ENCODE data around the gene SLC9A1. TPM values are rescaled to one million over a fixed set of nuclear protein-coding genes. Genes with fewer than 3 reads are reported as not detected.

SLC9A1 gene
- total RNA-seq, 2 experiments from 2014 or later = 5.8 to 19.2 TPM

- no peak overlapping the region for H3K27ac ChIP-seq (ENCODE audit: low read depth, low read length, poor library complexity, severe bottlenecking)
- intact Hi-C loops (cut with micrococcal nuclease; ENCODE audit: unreplicated experiment) = no loop called here
- ChIA-PET CTCF (ENCODE audit: unreplicated experiment) (no interaction called here), POLR2A (no interaction called here)
- H4K20me1 ChIP-seq (ENCODE audit: insufficient read depth, low read length) = no peaks in the 10 kb centered on the region
- H3K79me2 ChIP-seq (ENCODE audit: insufficient read depth, low read depth, low read length) = no peaks in the 10 kb centered on the region
- no peak overlapping the region for H3K4me3 ChIP-seq (ENCODE audit: low read depth, low read length, poor library complexity, severe bottlenecking)
- H2AFZ ChIP-seq (ENCODE audit: low read length) = no peak overlapping the region
- H3K4me2 ChIP-seq (ENCODE audit: low read length) = no peak overlapping the region
- no peaks in the 10 kb centered on the region for H3K9me2 ChIP-seq (ENCODE audit: insufficient read depth, low read length)
- no peaks in the 10 kb centered on the region for H3K9me3 ChIP-seq (ENCODE audit: low read length)
- H3K36me3 ChIP-seq (ENCODE audit: insufficient read depth, low read length) = no peaks in the 10 kb centered on the region
- TF ChIP-seq EZH2phosphoT487 (IDR thresholded peaks at IDR 0.05; ENCODE audit: borderline replicate concordance, low read depth, low read length) (no peak), CTCF (conservative IDR thresholded peaks at IDR 0.05; ENCODE audit: low read length) (no peak)
- DNase-seq (ENCODE audit: low spot score) = no peak
- BruUV-seq (replicated peaks) = no TSS peak
- H3K4me1 ChIP-seq (ENCODE audit: insufficient read depth, low read length, poor library complexity, severe bottlenecking) = no peaks in the 10 kb centered on the region
These were observed 68.9 kb downstream of the SLC9A1 start for GRCh38 chr1:27086026-27086425.

GRCh38 chr1:27084107-27084506 lies 70.8 kb downstream of the SLC9A1 start:
- Histone ChIP-seq H3K9me2 (ENCODE audit: insufficient read depth, low read length) (no peaks in the 10 kb centered on the region), H2AFZ (ENCODE audit: low read length) (no peak overlapping the region), H3K4me1 (ENCODE audit: insufficient read depth, low read length, poor library complexity, severe bottlenecking) (no peaks in the 10 kb centered on the region), H4K20me1 (ENCODE audit: insufficient read depth, low read length) (no peaks in the 10 kb centered on the region), H3K9me3 (ENCODE audit: low read length) (no peaks in the 10 kb centered on the region), H3K4me3 (ENCODE audit: low read depth, low read length, poor library complexity, severe bottlenecking) (no peak overlapping the region), H3K4me2 (ENCODE audit: low read length) (no peak overlapping the region), H3K79me2 (ENCODE audit: insufficient read depth, low read depth, low read length) (no peaks in the 10 kb centered on the region), H3K27ac (ENCODE audit: low read depth, low read length, poor library complexity, severe bottlenecking) (no peak overlapping the region), H3K36me3 (ENCODE audit: insufficient read depth, low read length) (no peaks in the 10 kb centered on the region)
- TF ChIP-seq CTCF (conservative IDR thresholded peaks at IDR 0.05; ENCODE audit: low read length) (no peak), EZH2phosphoT487 (IDR thresholded peaks at IDR 0.05; ENCODE audit: borderline replicate concordance, low read depth, low read length) (no peak)
- DNase-seq (ENCODE audit: low spot score) = no peak
- POLR2A ChIA-PET = interaction anchor here (1.0 kb wide), 1 partner anchor 182 kb away, joined by 4 read pairs; no protein-coding TSS in a partner anchor
- CTCF ChIA-PET (ENCODE audit: unreplicated experiment) = no interaction called here
- intact Hi-C loops (cut with micrococcal nuclease; ENCODE audit: unreplicated experiment) = no loop called here
- no TSS peak for BruUV-seq (replicated peaks)

- intact Hi-C loops (cut with micrococcal nuclease; ENCODE audit: unreplicated experiment) = no loop called here
- no peak overlapping the region for H2AFZ ChIP-seq (ENCODE audit: low read length)
- POLR2A ChIA-PET = no interaction called here
- no peak overlapping the region for H3K4me3 ChIP-seq (ENCODE audit: low read depth, low read length, poor library complexity, severe bottlenecking)
- H3K79me2 ChIP-seq (ENCODE audit: insufficient read depth, low read depth, low read length) = no peaks in the 10 kb centered on the region
- H3K36me3 ChIP-seq (ENCODE audit: insufficient read depth, low read length) = no peaks in the 10 kb centered on the region
- no TSS peak for BruUV-seq (replicated peaks)
- H3K4me2 ChIP-seq (ENCODE audit: low read length) = no peak overlapping the region
- DNase-seq (ENCODE audit: low spot score) = no peak
- H3K9me2 ChIP-seq (ENCODE audit: insufficient read depth, low read length) = no peaks in the 10 kb centered on the region
- no peak overlapping the region for H3K27ac ChIP-seq (ENCODE audit: low read depth, low read length, poor library complexity, severe bottlenecking)
- no peaks in the 10 kb centered on the region for H3K4me1 ChIP-seq (ENCODE audit: insufficient read depth, low read length, poor library complexity, severe bottlenecking)
- no peaks in the 10 kb centered on the region for H4K20me1 ChIP-seq (ENCODE audit: insufficient read depth, low read length)
- CTCF ChIA-PET (ENCODE audit: unreplicated experiment) = no interaction called here
- TF ChIP-seq EZH2phosphoT487 (IDR thresholded peaks at IDR 0.05; ENCODE audit: borderline replicate concordance, low read depth, low read length) (no peak), CTCF (conservative IDR thresholded peaks at IDR 0.05; ENCODE audit: low read length) (no peak)
- H3K9me3 ChIP-seq (ENCODE audit: low read length) = no peaks in the 10 kb centered on the region
These were observed 77.0 kb downstream of the SLC9A1 start for GRCh38 chr1:27077968-27078367.

Measured in OCI-LY7 (cell line).